Fibroblast of lung (primary cell): ENCODE measurements around the gene CCNB3. TPM values are rescaled to one million over a fixed set of nuclear protein-coding genes. Genes with fewer than 3 reads are reported as not detected.
"Not testable (repeated sequence)": the region's sequence is repeated elsewhere in the genome, so short reads cannot be mapped to it uniquely, and the experiment has no call there.

Source experiments
- DNase-seq, 2 donors: peaks; one replicate each; pipeline versions ENCODE4 v3.0.0 to v3.0.0-alpha.2; 2010; ENCODE audit warnings: low read depth in 2 of 2
- H2AFZ ChIP-seq: 2 replicates; pipeline ENCODE4 v1.5.1; 2012; ENCODE audit warnings: low read length, control low read depth, inconsistent platforms
- H3K27ac ChIP-seq: 2 replicates; pipeline ENCODE4 v1.5.1; 2011; ENCODE audit warnings: low read length, control low read depth; ENCODE audit not compliant: insufficient read depth
- H3K27me3 ChIP-seq: 2 replicates; pipeline ENCODE4 v1.5.1; 2011; ENCODE audit warnings: mild to moderate bottlenecking, low read length; ENCODE audit not compliant: control insufficient read depth, insufficient read depth
- H3K36me3 ChIP-seq: 2 replicates; pipeline ENCODE4 v1.5.1; 2011; ENCODE audit warnings: low read length; ENCODE audit not compliant: control insufficient read depth, insufficient read depth
- H3K4me1 ChIP-seq: 2 replicates; pipeline ENCODE4 v1.5.1; 2011; ENCODE audit warnings: low read length; ENCODE audit not compliant: control insufficient read depth, insufficient read depth; ENCODE audit errors: extremely low read depth
- H3K4me2 ChIP-seq: 2 replicates; pipeline ENCODE4 v1.5.1; 2011; ENCODE audit warnings: low read length, control low read depth; ENCODE audit not compliant: insufficient read depth; ENCODE audit errors: extremely low read depth
- H3K4me3 ChIP-seq, 4 experiments: fragments of 200-600 bp in 1 of 4; sonication (generic) in 1 of 4; replicated peaks in 1 of 4; 2 replicates each; pipeline ENCODE4 v1.5.1; 2011 to 2016; ENCODE audit warnings: low read length in 4 of 4, low read depth in 3 of 4, mild to moderate bottlenecking in 3 of 4, control low read depth in 2 of 4, inconsistent platforms in 1 of 4, mixed read lengths in 1 of 4; ENCODE audit not compliant: insufficient read depth in 1 of 4; ENCODE audit errors: control extremely low read depth in 1 of 4
- H3K79me2 ChIP-seq: 2 replicates; pipeline ENCODE4 v1.5.1; 2012; ENCODE audit warnings: mild to moderate bottlenecking, low read length, inconsistent platforms; ENCODE audit not compliant: control insufficient read depth, insufficient read depth
- H3K9ac ChIP-seq: 2 replicates; pipeline ENCODE4 v1.5.1; 2011; ENCODE audit warnings: mild to moderate bottlenecking, low read length, control low read depth; ENCODE audit not compliant: insufficient read depth
- H3K9me3 ChIP-seq: 2 replicates; pipeline ENCODE4 v1.5.1; 2012; ENCODE audit warnings: low read depth, low read length; ENCODE audit not compliant: control insufficient read depth, insufficient read depth
- H4K20me1 ChIP-seq: 2 replicates; pipeline ENCODE4 v1.5.1; 2011; ENCODE audit warnings: low read length; ENCODE audit not compliant: control insufficient read depth, insufficient read depth; ENCODE audit errors: extremely low read depth
- CTCF ChIP-seq, 2 donors: IDR thresholded peaks in 1 of 2; conservative IDR thresholded peaks in 1 of 2; 1 replicate in 1 of 2; 2 replicates in 1 of 2; pipeline ENCODE4 v1.5.1; 2011 to 2012; ENCODE audit warnings: low read length in 2 of 2, control low read depth in 1 of 2, inconsistent platforms in 1 of 2, low read depth in 1 of 2, mild to moderate bottlenecking in 1 of 2
- EZH2 ChIP-seq: IDR thresholded peaks from 2 replicates; pipeline ENCODE4 v1.5.1; 2012; ENCODE audit warnings: low read length, control low read depth, mild to moderate bottlenecking; ENCODE audit errors: missing control alignments
- polyA plus RNA-seq, 2 donors: library from polyadenylated mRNA; depleted of rRNA in 1 of 2; stranded (reverse) in 1 of 2; unstranded in 1 of 2; fragments of >200 nt; gene quantifications; 2 replicates each; pipeline ENCODE4 v1.2.1, GENCODE V29; 2011 to 2012; ENCODE audit warnings: missing spikeins in 1 of 2
- total RNA-seq: library from RNA; depleted of rRNA; stranded (reverse); fragments of >200 nt; gene quantifications from 2 replicates; pipeline ENCODE4 v1.2.1, GENCODE V29; 2014

Gene CCNB3
- total and polyA plus RNA-seq, 2 donors (not counting 1 experiment from before 2014, with no cell fraction given), result 0.44 to 0.83 TPM

GRCh38 chrX:50327235-50327634, 122.7 kb downstream of the CCNB3 start:
- TF ChIP-seq EZH2 (no peak), CTCF (conservative IDR thresholded peaks at IDR 0.05 in 1 of 2, IDR thresholded peaks at IDR 0.05 in 1 of 2; ENCODE audit: low read depth in 1 of 2, low read length in 2 of 2) (no peak)
- Histone ChIP-seq H3K27ac (no peak overlapping the region), H3K4me2 (no peak overlapping the region), H3K4me3 (no peak overlapping the region), H3K4me1 (no peaks in the 10 kb centered on the region), H2AFZ (no peak overlapping the region), H3K27me3 (no peaks in the 10 kb centered on the region), H3K9ac (no peak overlapping the region), H3K9me3 (no peaks in the 10 kb centered on the region), H3K79me2 (no peaks in the 10 kb centered on the region), H4K20me1 (no peaks in the 10 kb centered on the region), H3K36me3 (no peaks in the 10 kb centered on the region)
- DNase-seq, result no peak

- H3K79me2 ChIP-seq, H3K4me3 ChIP-seq, DNase-seq, H3K4me2 ChIP-seq, H3K9ac ChIP-seq, H2AFZ ChIP-seq, H3K9me3 ChIP-seq, H3K27me3 ChIP-seq, H3K36me3 ChIP-seq, H4K20me1 ChIP-seq, H3K4me1 ChIP-seq, H3K27ac ChIP-seq: not testable (repeated sequence)
These were observed 128.1 kb downstream of the CCNB3 start for GRCh38 chrX:50332668-50333067.

GRCh38 chrX:50333308-50333707, 128.7 kb downstream of the CCNB3 start:
- H3K4me3 ChIP-seq, result no peak overlapping the region
- H3K27ac ChIP-seq, result no peak overlapping the region
- H3K36me3 ChIP-seq, result no peaks in the 10 kb centered on the region
- H2AFZ ChIP-seq, result no peak overlapping the region
- no peak for DNase-seq
- H4K20me1 ChIP-seq, result no peaks in the 10 kb centered on the region
- H3K27me3 ChIP-seq, result no peaks in the 10 kb centered on the region
- no peak overlapping the region for H3K9ac ChIP-seq
- H3K4me2 ChIP-seq, result no peak overlapping the region
- TF ChIP-seq CTCF (conservative IDR thresholded peaks at IDR 0.05 in 1 of 2, IDR thresholded peaks at IDR 0.05 in 1 of 2; ENCODE audit: low read depth in 1 of 2, low read length in 2 of 2), result no peak
- no peak for TF ChIP-seq EZH2
- H3K79me2 ChIP-seq, result no peaks in the 10 kb centered on the region
- H3K9me3 ChIP-seq, result no peaks in the 10 kb centered on the region
- no peaks in the 10 kb centered on the region for H3K4me1 ChIP-seq
